GM20000 (cell line): Measurements from ENCODE around the gene ALG3.
A peak's percentile ranks its signal among the peaks of the same experiment; 100 is the strongest.

Experiments
- DNase-seq: peaks from one replicate; pipeline ENCODE4 v3.0.0; 2012; ENCODE audit warnings: low spot score
- CTCF ChIP-seq: IDR thresholded peaks from 2 replicates; pipeline ENCODE4 v1.5.1; 2012; ENCODE audit warnings: mild to moderate bottlenecking, control low read depth; ENCODE audit errors: extremely low read depth, missing control alignments

Gene ALG3

GRCh38 chr3:184259396-184259877 lies 10.7 kb upstream of the ALG3 start:
- DNase-seq, result no peak
- TF ChIP-seq CTCF, result no peak

DNA sequence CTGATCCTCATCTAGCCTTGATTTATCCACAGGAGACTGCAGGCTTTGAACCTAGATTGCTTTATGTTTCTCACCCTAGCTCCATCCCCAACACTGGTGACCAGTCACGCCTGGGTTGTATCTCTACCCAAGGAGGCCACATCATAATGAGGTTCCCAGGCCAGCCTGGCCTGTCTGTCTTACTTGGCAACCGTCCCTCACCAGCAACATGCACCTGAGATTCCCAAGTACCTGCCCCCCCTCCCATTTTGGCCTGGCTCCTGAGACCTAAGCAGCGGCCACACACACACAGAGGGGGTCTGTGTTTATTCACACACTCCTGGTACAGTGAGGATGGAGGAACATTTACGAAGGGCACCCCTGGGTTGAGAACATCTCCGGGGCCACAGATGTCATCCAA lies 10.2 kb upstream of the ALG3 start:
- TF ChIP-seq CTCF, result no peak

GRCh38 chr3:184257083-184257915 lies 8.5 kb upstream of the ALG3 start:
- no peak for TF ChIP-seq CTCF
- DNase-seq, result no peak

More for the DNA sequence above, 10.2 kb upstream of the ALG3 start:
- no peak for DNase-seq

- no peak for DNase-seq
- no peak for TF ChIP-seq CTCF
Measured at GRCh38 chr3:184255291-184256039, 6.7 kb upstream of the ALG3 start.

GRCh38 chr3:184250167-184250828 lies 1.5 kb upstream of the ALG3 start:
- peak; percentile 83 for TF ChIP-seq CTCF
- DNase-seq, result peak; percentile 92

- TF ChIP-seq CTCF, result no peak
- DNase-seq, result peak; percentile 97
Measured at GRCh38 chr3:184249412-184250166, 827 bp upstream of the ALG3 start, which contains the start of gene EEF1AKMT4. EEF1AKMT4 (plus strand) TSS chr3:184249672; CDS start chr3:184249695, 23 bp downstream.
